DMS53 (cell line): ENCODE measurements around the gene SEL1L2.

Experiments used
- DNase-seq: peaks from one replicate; lab custom pipeline; 2025; lab: John Stamatoyannopoulos, UW

SEL1L2 gene

DNA sequence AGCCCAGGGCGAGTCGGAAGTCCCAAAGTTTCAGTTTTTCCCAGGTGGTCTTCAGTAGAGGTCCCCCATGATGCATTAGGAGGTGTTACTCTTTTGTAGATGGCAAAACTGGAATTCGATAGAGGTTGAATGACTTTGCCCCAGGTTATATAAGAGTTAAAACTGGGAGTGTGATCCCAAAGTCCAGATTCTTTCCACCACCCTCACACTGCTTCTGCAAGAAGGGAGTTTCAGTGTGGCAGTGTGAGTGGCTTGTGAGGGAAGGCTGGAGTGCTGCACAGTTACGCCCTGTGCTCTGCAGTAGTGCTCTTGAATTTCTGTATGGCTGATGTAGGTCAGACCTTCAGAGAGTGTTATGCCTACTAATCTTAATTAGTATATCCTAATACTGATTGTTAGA is 175.7 kb downstream of the SEL1L2 start:
- no peak for DNase-seq

DNA sequence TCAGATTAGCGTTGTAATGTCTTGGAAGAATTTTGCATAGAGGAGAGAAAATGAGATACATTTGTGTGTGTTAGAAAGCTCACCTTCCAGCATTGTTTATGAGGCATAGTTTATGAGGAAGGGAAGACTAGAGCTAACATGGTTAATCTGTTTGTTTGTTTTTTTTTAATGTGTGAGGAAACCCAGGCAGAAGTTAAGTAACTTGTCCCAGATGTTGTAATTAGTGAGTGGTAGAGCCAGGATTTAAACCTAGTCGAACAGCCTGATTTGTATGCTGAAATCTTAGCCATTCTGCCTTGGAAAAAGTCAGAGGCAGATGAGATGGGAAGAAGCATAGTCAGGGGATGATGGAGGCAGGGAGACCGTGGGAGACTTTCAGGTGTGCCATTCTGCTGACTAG is 176.5 kb downstream of the SEL1L2 start:
- DNase-seq = no peak

DNA sequence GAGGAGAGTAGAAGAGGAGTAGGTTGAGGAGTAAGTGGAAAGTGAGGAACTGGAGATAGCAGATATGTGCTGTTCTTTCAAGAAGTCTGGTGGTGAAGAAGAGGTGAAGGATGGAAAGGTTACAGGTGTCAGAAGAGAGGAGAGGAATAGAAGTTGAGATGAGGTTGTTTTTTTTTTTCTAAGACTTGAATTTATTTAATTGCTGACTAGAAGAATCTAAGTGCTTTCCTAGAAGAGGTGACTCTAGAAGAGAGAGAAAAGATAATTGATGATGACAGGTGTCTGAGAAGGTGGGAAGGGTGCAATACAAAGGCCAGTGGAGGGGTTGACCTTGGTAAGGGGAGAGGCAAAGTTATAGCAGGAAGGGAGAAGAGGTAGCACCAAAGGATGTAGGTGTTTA is 180.0 kb downstream of the SEL1L2 start:
- DNase-seq = no peak

DNA sequence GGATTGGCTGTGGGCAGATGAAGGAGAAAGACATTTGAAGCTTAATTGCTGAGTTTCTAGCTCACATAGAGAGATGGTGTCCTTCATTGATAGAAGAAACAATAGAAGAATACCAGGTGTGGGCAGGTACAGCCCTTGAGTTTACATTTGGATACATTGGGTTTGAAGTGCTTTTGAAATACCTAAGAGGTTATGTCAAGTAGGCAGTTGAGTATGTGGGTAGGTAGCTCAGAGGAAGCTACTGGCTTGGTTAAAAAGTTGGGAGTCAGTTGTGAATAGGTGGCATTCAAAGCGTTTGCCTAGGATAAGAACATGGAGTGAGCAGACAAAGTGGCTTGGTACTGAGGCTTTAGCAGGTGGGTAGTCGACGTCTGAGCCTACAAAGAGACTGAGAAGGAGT is 180.6 kb downstream of the SEL1L2 start:
- DNase-seq = peak; percentile 13

DNA sequence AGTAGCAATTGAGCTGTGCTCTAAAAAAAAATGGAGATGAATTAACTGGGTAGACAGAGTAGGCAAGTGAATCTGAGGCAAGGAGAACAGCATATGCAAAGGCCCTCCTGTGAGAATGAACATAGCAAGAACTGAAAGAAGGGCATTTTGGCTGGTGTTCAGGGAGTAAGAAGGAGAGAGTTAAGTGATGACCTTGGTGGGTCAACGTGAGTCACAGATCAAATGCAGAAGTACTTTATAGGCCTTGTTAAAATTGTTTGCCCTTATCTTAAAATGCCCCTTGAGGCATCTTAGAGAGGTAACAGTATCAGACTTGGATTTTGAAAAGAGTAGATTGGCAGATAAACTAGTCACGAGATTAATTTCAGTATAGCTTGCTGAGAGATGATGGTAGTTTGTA is 181.0 kb downstream of the SEL1L2 start:
- DNase-seq = no peak

DNA sequence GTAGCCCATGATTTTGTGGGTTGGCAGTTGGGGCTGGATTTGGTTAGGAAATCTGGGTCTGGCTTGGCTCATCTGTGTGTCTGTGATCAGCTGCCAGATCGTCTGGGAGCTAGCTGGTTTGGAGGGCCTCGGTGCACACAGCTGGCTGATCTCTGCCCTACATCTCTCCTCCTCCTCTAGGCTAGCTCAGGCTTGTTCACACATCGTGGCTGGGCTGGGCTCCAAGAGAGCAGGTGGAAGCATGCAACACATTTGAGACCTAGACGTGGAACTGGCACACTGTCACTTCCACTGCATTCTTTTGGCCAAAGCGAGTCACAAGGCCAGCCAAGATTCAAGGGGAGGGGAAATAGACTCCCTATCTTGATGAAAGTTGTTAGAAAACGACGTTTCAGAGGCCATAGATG is 189.7 kb downstream of the SEL1L2 start:
- DNase-seq = peak; percentile 84

DNA sequence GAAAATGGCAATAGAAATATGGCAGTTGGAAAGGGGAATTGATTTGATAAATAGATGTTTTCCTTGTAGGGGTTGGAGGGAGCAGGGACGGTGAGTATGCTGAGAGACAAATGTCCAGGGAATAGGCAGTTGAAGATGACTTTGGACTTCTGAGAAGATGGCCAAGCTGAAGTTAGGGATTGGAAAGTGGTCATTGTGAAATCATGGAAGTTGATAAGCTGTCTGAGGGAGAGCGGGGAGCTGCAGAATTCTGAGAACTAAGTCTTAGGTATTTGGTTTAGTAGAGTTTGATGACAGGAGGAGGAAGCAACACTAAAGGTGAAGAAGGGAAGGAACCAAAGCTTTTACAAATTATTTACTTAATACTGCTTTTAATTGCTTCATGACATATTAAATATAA is 190.4 kb downstream of the SEL1L2 start:
- DNase-seq = no peak
